ENCODE measurements around the gene CELA1. TPM values are rescaled to one million over a fixed set of nuclear protein-coding genes. Genes with fewer than 3 reads are reported as not detected.

Gene CELA1
- total and polyA plus RNA-seq, 2 of the 13 experiments (the other 11 are each of a cell fraction or from before 2014, with no cell fraction given): not detected

GRCh38 chr12:51281202-51281924 is 65.1 kb downstream of the CELA1 start (continued):
- TF ChIP-seq MXD1 (CRISPR knock-in tag; IDR thresholded peaks at IDR 0.05): no peak

Other genes starting within 250 kb of the CELA1 start
- 10.0 and 17.4 TPM in 2 replicates for gene TFCP2, start 173.5 kb downstream of the CELA1 start, total RNA-seq (2016; rRNA removed; fragmentation: Illumina TruSeq; extraction: Trizol)
- 5.7 and 7.6 TPM in 2 replicates for gene TFCP2, start 173.5 kb downstream of the CELA1 start, polyA plus RNA-seq (2011; rRNA removed)
- 0.41 and 0.51 TPM in 2 replicates for gene POU6F1, start 128.6 kb downstream of the CELA1 start, total RNA-seq (2016; rRNA removed; fragmentation: Illumina TruSeq; extraction: Trizol)
- 0.48 and 1.4 TPM in 2 replicates for gene POU6F1, start 128.6 kb downstream of the CELA1 start, polyA plus RNA-seq (2011; rRNA removed)
- gene DAZAP2, start 107.9 kb downstream of the CELA1 start, total RNA-seq (2016; rRNA removed; fragmentation: Illumina TruSeq; extraction: Trizol): 64.5 and 84.2 TPM in 2 replicates
- gene DAZAP2, start 107.9 kb downstream of the CELA1 start, polyA plus RNA-seq (2011; rRNA removed): 222 and 258 TPM in 2 replicates
- 9.2 and 9.4 TPM in 2 replicates for gene SMAGP, start 76.3 kb downstream of the CELA1 start, total RNA-seq (2016; rRNA removed; fragmentation: Illumina TruSeq; extraction: Trizol)
- 9.0 and 9.2 TPM in 2 replicates for gene SMAGP, start 76.3 kb downstream of the CELA1 start, polyA plus RNA-seq (2011; rRNA removed)
- not detected in 2 replicates for gene BIN2, start 22.5 kb downstream of the CELA1 start, total RNA-seq (2016; rRNA removed; fragmentation: Illumina TruSeq; extraction: Trizol)
- not detected in 2 replicates for gene BIN2, start 22.5 kb downstream of the CELA1 start, polyA plus RNA-seq (2011; rRNA removed)
- 0.87 and 1.1 TPM in 2 replicates for gene GALNT6, start 44.7 kb upstream of the CELA1 start, total RNA-seq (2016; rRNA removed; fragmentation: Illumina TruSeq; extraction: Trizol)
- 0.78 and 1.0 TPM in 2 replicates for gene GALNT6, start 44.7 kb upstream of the CELA1 start, polyA plus RNA-seq (2011; rRNA removed)
- gene SLC4A8, start 78.2 kb upstream of the CELA1 start, total RNA-seq (2016; rRNA removed; fragmentation: Illumina TruSeq; extraction: Trizol): 0.07 TPM in 1 of 2 replicates, not detected in the other
- under 0.01 and 0.01 TPM in 2 replicates for gene SLC4A8, start 78.2 kb upstream of the CELA1 start, polyA plus RNA-seq (2011; rRNA removed)
- gene SCN8A, start 244.6 kb upstream of the CELA1 start, total RNA-seq (2016; rRNA removed; fragmentation: Illumina TruSeq; extraction: Trizol): 0.46 and 1.4 TPM in 2 replicates
- 0.57 and 0.84 TPM in 2 replicates for gene SCN8A, start 244.6 kb upstream of the CELA1 start, polyA plus RNA-seq (2011; rRNA removed)

All from HepG2 (cell line).